Lower leg skin (tissue), 3 donors: Measurements from ENCODE around the gene MVB12B.

Experiments
- POLR2A ChIP-seq, 2 donors: fragments of 450-650 bp; IDR thresholded peaks; one replicate each; pipeline ENCODE4 v1.6.1; 2016 to 2017; ENCODE audit warnings: antibody characterized with exemption in 2 of 2, mild to moderate bottlenecking in 1 of 2, moderate library complexity in 1 of 2
- TF ChIP-seq, protein P1 (sequence below), 3 donors: fragments of 450-650 bp; IDR thresholded peaks; one replicate each; pipeline ENCODE4 v1.5.1; 2016; ENCODE audit warnings: antibody characterized with exemption in 3 of 3, mild to moderate bottlenecking in 3 of 3, moderate library complexity in 2 of 3

DNA sequence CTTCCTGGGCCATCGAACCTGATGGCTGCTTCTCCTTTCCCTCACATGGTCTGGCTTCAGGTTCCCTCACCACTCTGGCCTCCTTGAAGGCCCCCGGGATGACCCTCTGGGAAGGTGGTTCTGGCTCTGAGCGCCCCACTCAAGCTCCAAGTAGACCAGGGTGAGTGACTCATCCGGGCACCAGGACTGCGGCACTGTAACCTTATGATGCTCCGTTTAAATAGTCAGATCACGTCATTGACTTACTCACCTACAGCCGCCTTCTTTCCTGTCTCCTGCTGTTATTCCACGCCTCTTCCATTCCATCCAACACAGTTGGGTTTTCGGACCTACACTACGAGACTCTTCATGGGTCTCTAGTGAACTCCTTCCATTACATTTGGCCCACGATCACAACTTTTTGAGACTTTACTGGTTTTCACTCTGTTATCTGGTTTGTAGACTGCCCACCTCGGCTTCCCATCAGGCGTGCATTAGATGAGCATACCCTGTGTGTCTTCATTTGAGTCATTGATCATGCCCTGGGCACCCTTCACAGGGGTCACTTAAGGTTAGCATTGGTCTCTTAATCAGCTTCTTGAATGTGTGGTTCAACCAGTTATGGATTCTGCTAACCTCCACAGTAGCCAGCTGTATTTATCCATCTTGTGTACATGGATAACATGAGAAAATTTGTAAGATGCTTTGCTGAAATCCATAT lies 148.3 kb downstream of the MVB12B start:
- no peak for TF ChIP-seq POLR2A (IDR thresholded peaks at IDR 0.05)
- TF ChIP-seq, protein P1, sequence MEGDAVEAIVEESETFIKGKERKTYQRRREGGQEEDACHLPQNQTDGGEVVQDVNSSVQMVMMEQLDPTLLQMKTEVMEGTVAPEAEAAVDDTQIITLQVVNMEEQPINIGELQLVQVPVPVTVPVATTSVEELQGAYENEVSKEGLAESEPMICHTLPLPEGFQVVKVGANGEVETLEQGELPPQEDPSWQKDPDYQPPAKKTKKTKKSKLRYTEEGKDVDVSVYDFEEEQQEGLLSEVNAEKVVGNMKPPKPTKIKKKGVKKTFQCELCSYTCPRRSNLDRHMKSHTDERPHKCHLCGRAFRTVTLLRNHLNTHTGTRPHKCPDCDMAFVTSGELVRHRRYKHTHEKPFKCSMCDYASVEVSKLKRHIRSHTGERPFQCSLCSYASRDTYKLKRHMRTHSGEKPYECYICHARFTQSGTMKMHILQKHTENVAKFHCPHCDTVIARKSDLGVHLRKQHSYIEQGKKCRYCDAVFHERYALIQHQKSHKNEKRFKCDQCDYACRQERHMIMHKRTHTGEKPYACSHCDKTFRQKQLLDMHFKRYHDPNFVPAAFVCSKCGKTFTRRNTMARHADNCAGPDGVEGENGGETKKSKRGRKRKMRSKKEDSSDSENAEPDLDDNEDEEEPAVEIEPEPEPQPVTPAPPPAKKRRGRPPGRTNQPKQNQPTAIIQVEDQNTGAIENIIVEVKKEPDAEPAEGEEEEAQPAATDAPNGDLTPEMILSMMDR (IDR thresholded peaks at IDR 0.05): no peak
